GM19240 (cell line): ENCODE data around the gene GSE1.
A peak's percentile ranks its signal among the peaks of the same experiment; 100 is the strongest.

Experiments
- DNase-seq: peaks from one replicate; pipeline ENCODE4 v3.0.0; 2011; ENCODE audit warnings: low spot score; ENCODE audit not compliant: insufficient read length

The GSE1 gene

GRCh38 chr16:85697431-85697830, 84.3 kb downstream of the GSE1 start:
- DNase-seq = no peak

GRCh38 chr16:85698459-85698891, 85.4 kb downstream of the GSE1 start:
- no peak for DNase-seq

GRCh38 chr16:85698935-85699558, 85.9 kb downstream of the GSE1 start:
- no peak for DNase-seq

GRCh38 chr16:85699628-85700027, 86.5 kb downstream of the GSE1 start:
- no peak for DNase-seq

GRCh38 chr16:85704011-85704410, 90.9 kb downstream of the GSE1 start:
- no peak for DNase-seq

GRCh38 chr16:85704900-85705846, 92.1 kb downstream of the GSE1 start:
- DNase-seq = no peak

- DNase-seq = no peak
Measured at GRCh38 chr16:85706449-85707034, 93.4 kb downstream of the GSE1 start.

- no peak for DNase-seq
Measured at GRCh38 chr16:85707528-85708095, 94.5 kb downstream of the GSE1 start.

GRCh38 chr16:85708338-85708737, 95.2 kb downstream of the GSE1 start:
- no peak for DNase-seq

GRCh38 chr16:85709766-85710585, 96.9 kb downstream of the GSE1 start:
- DNase-seq = no peak

GRCh38 chr16:85710732-85711131, 97.6 kb downstream of the GSE1 start:
- DNase-seq = no peak

GRCh38 chr16:85711982-85712587, 99.0 kb downstream of the GSE1 start:
- no peak for DNase-seq

GRCh38 chr16:85712801-85713200, 99.7 kb downstream of the GSE1 start:
- no peak for DNase-seq

GRCh38 chr16:85715169-85716021, 102.3 kb downstream of the GSE1 start:
- DNase-seq = no peak

- DNase-seq = no peak
Measured at GRCh38 chr16:85716022-85716679, 103.0 kb downstream of the GSE1 start.

GRCh38 chr16:85716680-85717038, 103.5 kb downstream of the GSE1 start:
- DNase-seq = no peak

GRCh38 chr16:85717393-85718152, 104.5 kb downstream of the GSE1 start:
- DNase-seq = peak; percentile 83

- no peak for DNase-seq
Measured at GRCh38 chr16:85718153-85718477, 105.0 kb downstream of the GSE1 start.

GRCh38 chr16:85718682-85719081, 105.6 kb downstream of the GSE1 start:
- DNase-seq = no peak
